Measurements from ENCODE around the gene FNDC3B. TPM values are rescaled to one million over a fixed set of nuclear protein-coding genes. Genes with fewer than 3 reads are reported as not detected.

The FNDC3B gene
- total RNA-seq, 4 donors from 2014 or later: 49.7 to 188 (median 165) TPM

DNA sequence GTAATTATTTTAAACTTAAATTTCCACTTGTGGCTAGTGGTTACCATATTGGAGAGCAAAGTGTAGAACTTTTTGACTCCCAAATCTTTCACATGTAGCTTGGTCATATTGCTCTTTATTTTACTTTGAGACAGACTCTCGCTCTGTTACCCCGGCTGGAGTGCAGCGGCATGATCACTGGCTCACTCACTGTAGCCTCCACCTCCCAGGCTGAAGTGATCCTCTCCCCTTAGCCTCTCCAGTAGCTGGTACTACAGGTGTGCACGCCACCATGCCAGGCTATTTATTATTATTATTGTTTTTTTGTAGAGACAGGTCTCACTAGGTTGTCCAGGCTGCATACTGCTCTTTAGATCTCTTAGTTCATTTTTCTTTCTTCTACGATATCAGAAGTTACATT lies 3.9 kb downstream of the FNDC3B start:
- peak overlapping the region in 1 of 2 donors; percentile 6 for H3K4me3 ChIP-seq
- H3K36me3 ChIP-seq: no peaks in the 10 kb centered on the region
- TF ChIP-seq, protein P1, sequence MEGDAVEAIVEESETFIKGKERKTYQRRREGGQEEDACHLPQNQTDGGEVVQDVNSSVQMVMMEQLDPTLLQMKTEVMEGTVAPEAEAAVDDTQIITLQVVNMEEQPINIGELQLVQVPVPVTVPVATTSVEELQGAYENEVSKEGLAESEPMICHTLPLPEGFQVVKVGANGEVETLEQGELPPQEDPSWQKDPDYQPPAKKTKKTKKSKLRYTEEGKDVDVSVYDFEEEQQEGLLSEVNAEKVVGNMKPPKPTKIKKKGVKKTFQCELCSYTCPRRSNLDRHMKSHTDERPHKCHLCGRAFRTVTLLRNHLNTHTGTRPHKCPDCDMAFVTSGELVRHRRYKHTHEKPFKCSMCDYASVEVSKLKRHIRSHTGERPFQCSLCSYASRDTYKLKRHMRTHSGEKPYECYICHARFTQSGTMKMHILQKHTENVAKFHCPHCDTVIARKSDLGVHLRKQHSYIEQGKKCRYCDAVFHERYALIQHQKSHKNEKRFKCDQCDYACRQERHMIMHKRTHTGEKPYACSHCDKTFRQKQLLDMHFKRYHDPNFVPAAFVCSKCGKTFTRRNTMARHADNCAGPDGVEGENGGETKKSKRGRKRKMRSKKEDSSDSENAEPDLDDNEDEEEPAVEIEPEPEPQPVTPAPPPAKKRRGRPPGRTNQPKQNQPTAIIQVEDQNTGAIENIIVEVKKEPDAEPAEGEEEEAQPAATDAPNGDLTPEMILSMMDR (IDR thresholded peaks at IDR 0.05): no peak
- TF ChIP-seq POLR2A (IDR thresholded peaks at IDR 0.05): no peak
- no peaks in the 10 kb centered on the region for H3K9me3 ChIP-seq
- intact Hi-C loops (cut with DNase I; ENCODE audit: low total_unique reads): no loop called here
- no peak overlapping the region for H3K27ac ChIP-seq
- peaks cover 3 to 5% of the 10 kb centered on the region in 2 donors for H3K4me1 ChIP-seq
- no peaks in the 10 kb centered on the region for H3K27me3 ChIP-seq
- DNase-seq: no peak

- intact Hi-C loops (cut with DNase I; ENCODE audit: low total_unique reads): no loop called here
- Histone ChIP-seq H3K36me3 (no peaks in the 10 kb centered on the region), H3K9me3 (no peaks in the 10 kb centered on the region), H3K27me3 (no peaks in the 10 kb centered on the region), H3K4me3 (no peak overlapping the region), H3K4me1 (peaks cover 3 to 5% of the 10 kb centered on the region in 2 donors), H3K27ac (no peak overlapping the region)
- TF ChIP-seq, protein P1 (IDR thresholded peaks at IDR 0.05): no peak
- TF ChIP-seq POLR2A (IDR thresholded peaks at IDR 0.05): no peak
- DNase-seq: no peak
Measured at GRCh38 chr3:172043766-172044165, 4.4 kb downstream of the FNDC3B start.

DNA sequence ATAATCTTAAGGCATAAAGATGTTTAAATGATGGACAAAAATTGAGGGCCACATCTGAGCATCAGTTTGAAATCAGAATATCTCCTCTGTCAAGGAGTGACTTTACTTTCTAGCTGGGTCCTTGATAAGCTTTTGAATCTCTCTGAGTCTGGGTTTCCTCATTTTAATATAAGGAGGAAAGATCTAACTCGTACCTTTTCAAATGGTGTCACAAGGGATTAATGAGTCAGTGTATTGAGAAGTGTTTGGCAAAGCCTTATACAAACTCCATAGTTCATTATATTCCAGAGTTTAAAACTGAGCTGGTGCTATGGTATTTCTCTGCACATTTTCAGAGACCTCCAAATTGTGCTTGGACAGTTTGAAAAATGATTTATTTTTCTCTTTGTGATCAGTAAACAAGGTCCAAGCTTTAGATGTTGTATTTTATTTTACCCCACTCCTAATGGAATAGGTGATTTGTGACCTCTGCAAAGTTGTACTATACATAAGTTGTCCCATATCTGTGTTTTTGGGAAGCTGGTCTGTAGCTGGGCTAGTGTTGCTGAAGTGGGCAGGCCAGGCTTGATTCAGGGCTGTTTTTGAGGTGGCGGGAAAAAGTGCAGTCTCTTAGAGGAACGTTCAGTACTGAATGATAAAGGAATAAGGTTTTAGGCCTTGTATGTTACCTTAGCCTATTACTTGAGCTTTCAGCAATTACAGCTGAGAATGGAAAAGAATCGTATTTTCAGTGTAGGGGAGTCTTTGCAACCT lies 5.6 kb downstream of the FNDC3B start:
- DNase-seq: no peak

DNA sequence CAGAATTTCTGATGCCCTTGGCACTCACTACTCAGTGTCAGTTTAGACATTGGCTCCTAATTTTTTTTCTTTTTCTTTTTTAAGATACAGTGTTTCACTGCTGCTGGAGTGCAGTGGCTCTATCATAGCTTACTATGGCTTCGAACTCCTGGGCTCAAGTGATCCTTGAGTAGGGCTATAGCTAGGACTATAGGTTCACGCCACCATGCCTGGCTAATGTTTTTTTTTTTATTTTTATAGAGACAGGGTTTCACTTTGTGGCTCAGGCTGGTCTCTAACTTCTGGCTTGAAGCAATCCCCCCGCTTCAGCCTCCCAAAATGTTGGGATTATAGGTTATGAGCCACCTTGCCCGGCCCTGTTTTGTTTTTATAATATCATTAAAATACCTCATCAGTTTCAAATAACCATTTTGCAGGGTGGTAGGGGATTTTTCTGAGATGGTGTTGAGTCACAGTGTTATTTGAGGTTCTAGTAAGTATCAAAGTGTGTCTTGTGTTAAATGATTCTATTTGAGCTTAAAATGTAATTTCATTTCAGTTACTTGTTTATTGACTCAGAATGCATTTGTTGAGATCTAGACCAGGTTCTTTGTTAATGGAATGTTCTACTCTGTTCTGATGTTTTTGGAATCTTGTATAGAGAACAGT lies 7.0 kb downstream of the FNDC3B start:
- Histone ChIP-seq H3K27ac (no peak overlapping the region), H3K36me3 (no peaks in the 10 kb centered on the region), H3K27me3 (no peaks in the 10 kb centered on the region), H3K4me1 (peaks cover 3 to 5% of the 10 kb centered on the region in 2 donors), H3K9me3 (no peaks in the 10 kb centered on the region), H3K4me3 (no peak overlapping the region)
- intact Hi-C loops (cut with DNase I; ENCODE audit: low total_unique reads): no loop called here
- DNase-seq: no peak
- no peak for TF ChIP-seq POLR2A (IDR thresholded peaks at IDR 0.05)
- TF ChIP-seq, protein P1 (IDR thresholded peaks at IDR 0.05): no peak

More for the DNA sequence above, 5.6 kb downstream of the FNDC3B start:
- TF ChIP-seq, protein P1 (IDR thresholded peaks at IDR 0.05): no peak
- no peak for TF ChIP-seq POLR2A (IDR thresholded peaks at IDR 0.05)
- Histone ChIP-seq H3K27me3 (no peaks in the 10 kb centered on the region), H3K36me3 (no peaks in the 10 kb centered on the region), H3K9me3 (no peaks in the 10 kb centered on the region), H3K4me1 (peaks cover 3 to 5% of the 10 kb centered on the region in 2 donors), H3K27ac (peak overlapping the region in 1 of 2 donors; percentile 40), H3K4me3 (no peak overlapping the region)
- intact Hi-C loops (cut with DNase I; ENCODE audit: low total_unique reads): no loop called here

GRCh38 chr3:172047567-172048115 lies 8.3 kb downstream of the FNDC3B start:
- intact Hi-C loops (cut with DNase I; ENCODE audit: low total_unique reads): no loop called here
- H3K4me1 ChIP-seq: peaks cover 3 to 5% of the 10 kb centered on the region in 2 donors
- H3K4me3 ChIP-seq: no peak overlapping the region
- no peak for TF ChIP-seq POLR2A (IDR thresholded peaks at IDR 0.05)
- TF ChIP-seq, protein P1 (IDR thresholded peaks at IDR 0.05): no peak
- H3K36me3 ChIP-seq: no peaks in the 10 kb centered on the region
- no peak overlapping the region for H3K27ac ChIP-seq
- H3K9me3 ChIP-seq: no peaks in the 10 kb centered on the region
- no peak for DNase-seq
- H3K27me3 ChIP-seq: no peaks in the 10 kb centered on the region
